D341Med (cell line): ENCODE measurements around the gene BSDC1.

ENCODE experiments used
- DNase-seq: peaks from one replicate; pipeline ENCODE4 v3.0.0; 2012; ENCODE audit warnings: low spot score

The BSDC1 gene

GRCh38 chr1:32393832-32394140 is 455 bp downstream of the BSDC1 start:
- peak; percentile 64 for DNase-seq

GRCh38 chr1:32393136-32393535 is 1.1 kb downstream of the BSDC1 start:
- no peak for DNase-seq

- DNase-seq = no peak
Measured at GRCh38 chr1:32392325-32392724, 1.9 kb downstream of the BSDC1 start.

- DNase-seq = no peak
Measured at GRCh38 chr1:32390904-32391870, 3.1 kb downstream of the BSDC1 start.

GRCh38 chr1:32388641-32389040 is 5.6 kb downstream of the BSDC1 start:
- no peak for DNase-seq

GRCh38 chr1:32386676-32387392 is 7.4 kb downstream of the BSDC1 start:
- DNase-seq = no peak

GRCh38 chr1:32380057-32380456 is 14.2 kb downstream of the BSDC1 start:
- DNase-seq = no peak

DNA sequence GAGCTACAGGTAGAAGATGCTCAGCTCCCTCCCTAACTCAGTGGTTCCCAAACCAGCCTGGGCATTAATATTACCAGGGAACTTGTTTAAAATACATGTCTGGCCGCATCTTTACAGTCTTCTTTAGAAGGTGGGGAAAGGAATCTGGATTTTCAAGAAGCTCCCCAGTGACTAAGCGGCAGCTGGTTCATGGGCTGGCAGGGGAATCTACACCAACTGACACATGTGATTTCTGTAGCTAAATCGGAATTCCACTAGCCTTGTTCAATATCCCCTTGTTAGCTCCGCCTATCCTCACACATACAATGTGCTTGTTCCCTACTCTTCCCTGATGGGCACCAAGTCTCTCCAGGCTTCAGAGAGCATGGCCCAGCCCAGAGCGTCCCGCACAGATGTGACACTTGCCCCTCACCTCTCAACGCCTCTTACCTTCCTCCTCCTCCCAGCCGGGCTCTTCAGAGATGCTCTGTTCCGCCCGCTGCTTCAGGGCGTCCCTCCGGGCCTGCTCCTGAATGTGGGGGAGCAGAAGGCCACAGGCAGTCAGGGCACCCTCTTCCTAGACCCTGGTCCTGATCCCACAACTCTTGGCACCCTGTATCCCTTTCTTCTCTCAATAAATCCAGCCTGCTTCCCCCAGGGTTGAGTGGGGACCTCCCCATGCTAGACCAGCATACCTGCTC is 16.6 kb downstream of the BSDC1 start:
- no peak for DNase-seq

DNA sequence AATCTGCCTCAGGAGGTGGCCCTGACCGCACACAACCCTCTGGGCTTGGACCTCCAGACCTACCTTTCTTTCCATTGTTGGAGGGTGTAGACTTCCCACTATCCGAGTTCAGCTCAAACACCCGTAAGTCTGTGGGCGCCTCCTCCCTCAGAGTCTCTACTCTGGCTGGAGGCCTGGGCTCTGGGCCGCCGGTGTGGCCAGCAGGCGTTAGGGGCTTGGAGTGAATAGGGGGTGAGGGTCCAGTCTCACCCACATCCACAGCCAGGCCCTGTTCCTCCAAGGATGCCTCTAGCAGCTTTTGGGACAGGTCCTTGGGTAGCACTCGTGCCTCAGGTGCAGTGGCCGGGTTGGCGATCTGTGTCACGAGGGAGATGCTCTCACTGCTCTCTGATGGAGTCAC is 18.0 kb downstream of the BSDC1 start:
- no peak for DNase-seq

- DNase-seq = no peak
Measured at GRCh38 chr1:32373996-32374592, 20.1 kb downstream of the BSDC1 start.

- no peak for DNase-seq
Measured at GRCh38 chr1:32372149-32372756, 22.0 kb downstream of the BSDC1 start.

DNA sequence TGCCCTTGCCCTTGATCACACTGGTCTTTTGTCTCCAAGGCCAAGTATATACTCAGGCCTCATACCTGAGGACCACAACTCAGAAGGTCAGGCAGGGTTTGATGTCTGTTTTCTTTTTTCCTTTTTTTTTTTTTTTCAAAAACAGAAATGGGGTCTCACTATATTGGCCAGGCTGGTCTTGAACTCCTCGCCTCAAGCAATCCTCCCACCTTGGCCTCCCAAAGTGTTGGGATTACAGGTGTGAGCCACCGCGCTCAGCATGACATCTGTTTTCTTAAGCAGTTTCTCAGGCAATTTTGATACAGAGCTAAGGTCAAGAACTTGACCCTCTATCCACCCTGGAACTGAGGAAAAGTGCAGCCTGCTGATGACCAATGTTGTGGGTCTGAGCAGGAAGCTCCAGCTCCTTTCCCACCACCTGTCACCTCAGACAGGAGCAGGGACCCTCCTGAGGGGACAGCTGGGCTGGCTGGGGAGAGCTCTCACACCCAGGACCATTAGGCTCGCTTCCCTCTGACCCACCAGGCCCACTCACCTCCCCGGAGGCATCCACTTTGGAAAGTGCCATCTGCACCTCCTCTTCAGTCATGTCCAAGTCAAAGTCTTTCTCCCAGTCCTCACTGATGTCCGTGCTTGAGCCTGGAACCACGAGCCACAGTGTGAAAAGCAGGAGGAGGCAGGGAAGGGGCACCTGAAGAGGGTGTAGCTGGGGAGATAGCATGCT is 26.2 kb downstream of the BSDC1 start:
- no peak for DNase-seq

- DNase-seq = no peak
Measured at GRCh38 chr1:32365445-32365844, 28.8 kb downstream of the BSDC1 start.

DNA sequence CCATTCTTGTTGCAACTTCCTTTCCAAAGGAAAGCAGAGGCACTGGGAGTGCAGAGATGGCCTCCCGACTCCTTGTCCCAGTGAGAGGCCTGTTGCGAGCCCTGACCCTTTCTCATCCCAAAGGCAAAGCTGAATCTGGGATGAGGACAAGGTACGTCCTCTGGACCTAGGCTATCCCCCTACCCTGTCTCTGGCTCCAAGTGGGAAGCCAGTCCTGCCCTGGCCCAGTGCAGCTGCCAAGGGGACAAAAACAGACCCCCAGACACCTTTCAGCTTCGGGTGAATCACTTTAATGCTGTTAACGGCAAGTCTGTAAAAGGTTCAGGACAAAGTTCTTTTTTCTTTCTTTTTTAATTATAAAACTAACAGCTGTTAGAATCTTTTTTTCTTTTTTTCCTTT is 29.4 kb downstream of the BSDC1 start:
- DNase-seq = no peak

- DNase-seq = no peak
Measured at GRCh38 chr1:32363713-32364112, 30.5 kb downstream of the BSDC1 start.

DNA sequence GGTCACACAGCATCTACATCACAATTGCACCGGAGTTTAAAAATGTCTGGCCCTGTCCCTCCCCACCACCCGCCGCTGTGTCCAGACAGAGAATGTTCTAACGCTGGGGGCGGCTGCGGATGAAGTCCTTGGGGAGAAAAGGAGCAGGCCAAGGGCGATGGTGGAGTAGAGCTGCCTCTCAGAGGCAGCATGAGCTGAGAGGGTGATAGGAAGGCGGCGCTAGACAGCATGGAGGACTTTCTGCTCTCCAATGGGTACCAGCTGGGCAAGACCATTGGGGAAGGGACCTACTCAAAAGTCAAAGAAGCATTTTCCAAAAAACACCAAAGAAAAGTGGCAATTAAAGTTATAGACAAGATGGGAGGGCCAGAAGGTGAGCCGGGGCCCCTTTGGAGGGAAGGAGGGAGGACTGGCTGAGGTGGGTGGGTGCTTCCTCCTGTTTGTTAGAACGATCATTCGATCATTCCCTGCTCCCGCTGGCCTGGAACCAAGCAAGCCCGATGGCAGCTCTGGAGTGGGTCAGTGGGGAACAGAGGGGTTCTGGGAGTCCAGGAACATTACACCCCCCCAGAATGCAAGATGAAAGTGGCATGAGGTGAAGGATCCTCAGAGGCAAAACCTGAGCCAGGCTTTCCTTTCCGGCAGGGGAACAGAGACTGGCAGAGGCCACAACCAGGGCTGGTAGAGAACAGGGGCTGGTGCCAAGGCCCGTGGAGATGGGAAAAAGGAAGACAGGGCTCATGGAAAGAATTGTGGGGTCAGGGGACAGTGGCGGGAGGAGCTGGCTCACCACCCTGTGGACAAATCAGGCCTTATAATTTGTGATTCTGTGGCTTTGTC is 31.5 kb downstream of the BSDC1 start, which contains the start of the genes FAM229A and TSSK3:
Gene FAM229A, minus strand, starts transcription at position 12 of the 840 bp plus-strand sequence. CDS start 394 bp downstream, outside the sequence.
Gene TSSK3, plus strand, starts transcription at position 66 of the 840 bp plus-strand sequence. Its CDS starts 163 bp downstream, at position 229.
- no peak for DNase-seq

GRCh38 chr1:32361674-32362473 is 32.4 kb downstream of the BSDC1 start:
- DNase-seq = no peak

GRCh38 chr1:32361308-32361673 is 33.0 kb downstream of the BSDC1 start:
- DNase-seq = no peak

- DNase-seq = no peak
Measured at GRCh38 chr1:32358435-32358834, 35.8 kb downstream of the BSDC1 start.
